HG03565 (cell line): ENCODE data around the gene RECQL5.

Experiments used
- ATAC-seq: cut with Tn5 transposase; IDR thresholded peaks from one replicate; pipeline ENCODE4 v1.9.1; 2021; ENCODE audit warnings: mild to moderate bottlenecking, moderate library complexity; ENCODE audit not compliant: unreplicated experiment

RECQL5 gene

DNA sequence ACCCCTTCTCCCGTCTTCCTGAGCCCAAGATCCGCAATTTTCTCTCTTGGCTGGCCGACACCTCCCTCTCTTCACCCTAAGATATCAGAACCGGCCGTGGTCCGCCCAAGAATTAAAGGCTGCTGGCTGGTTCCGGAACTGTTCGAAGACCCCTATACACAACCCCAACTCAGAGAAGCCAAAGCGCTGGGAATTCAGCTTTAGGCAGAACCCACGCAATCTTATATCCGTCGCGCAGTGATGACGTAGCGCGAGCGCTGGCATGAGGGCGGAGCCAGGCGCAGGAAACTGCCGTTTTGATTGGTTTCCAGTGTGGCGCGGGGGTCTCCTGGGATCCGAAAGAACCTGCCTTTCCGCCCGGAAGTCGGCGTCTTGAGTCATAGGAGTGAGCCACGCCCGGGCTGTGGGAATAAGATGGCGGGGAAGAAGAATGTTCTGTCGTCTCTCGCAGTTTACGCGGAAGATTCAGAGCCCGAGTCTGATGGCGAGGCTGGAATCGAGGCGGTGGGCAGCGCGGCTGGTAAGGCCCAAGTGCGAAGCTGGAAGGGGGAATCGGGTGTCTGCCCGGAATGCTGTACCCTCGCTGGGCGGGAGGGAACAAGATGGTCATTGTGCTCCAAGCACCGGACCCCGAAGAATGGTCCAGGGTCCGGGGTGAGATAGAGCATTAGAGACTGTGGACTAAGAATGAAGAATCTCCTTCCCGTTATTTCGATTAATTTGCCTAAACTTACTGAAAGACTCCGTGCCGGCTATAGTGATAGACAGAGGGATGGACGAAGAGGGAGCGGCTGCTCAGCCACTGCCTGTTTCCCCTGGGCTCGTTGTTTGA lies at the start of gene RECQL5, which contains the start of gene SAP30BP:
Gene RECQL5, minus strand, starts transcription at position 196 of the 832 bp plus-strand sequence. CDS start 597 bp downstream, outside the sequence.
Gene SAP30BP, plus strand, starts transcription at position 380 of the 832 bp plus-strand sequence. Its CDS starts 35 bp downstream, at position 415.
- ATAC-seq, result peak; percentile 53

DNA sequence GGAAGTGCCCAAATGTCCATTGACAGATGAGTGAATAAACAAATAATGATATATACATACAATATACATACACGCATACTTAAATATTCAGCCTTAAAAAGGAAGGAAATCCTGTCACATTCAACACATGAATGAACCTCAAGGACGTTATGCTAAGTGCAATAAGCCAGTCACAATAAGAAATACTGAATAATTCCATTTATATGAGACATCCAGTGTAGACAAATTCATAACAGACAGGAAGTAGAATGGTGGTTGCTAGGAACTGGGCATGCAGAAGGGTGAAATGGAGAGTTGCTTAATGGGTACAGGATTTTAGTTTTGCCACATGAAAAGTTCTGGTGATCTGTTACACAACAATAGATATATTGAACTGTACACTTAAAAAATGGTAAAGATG lies 45.5 kb upstream of the RECQL5 start:
- no peak for ATAC-seq

DNA sequence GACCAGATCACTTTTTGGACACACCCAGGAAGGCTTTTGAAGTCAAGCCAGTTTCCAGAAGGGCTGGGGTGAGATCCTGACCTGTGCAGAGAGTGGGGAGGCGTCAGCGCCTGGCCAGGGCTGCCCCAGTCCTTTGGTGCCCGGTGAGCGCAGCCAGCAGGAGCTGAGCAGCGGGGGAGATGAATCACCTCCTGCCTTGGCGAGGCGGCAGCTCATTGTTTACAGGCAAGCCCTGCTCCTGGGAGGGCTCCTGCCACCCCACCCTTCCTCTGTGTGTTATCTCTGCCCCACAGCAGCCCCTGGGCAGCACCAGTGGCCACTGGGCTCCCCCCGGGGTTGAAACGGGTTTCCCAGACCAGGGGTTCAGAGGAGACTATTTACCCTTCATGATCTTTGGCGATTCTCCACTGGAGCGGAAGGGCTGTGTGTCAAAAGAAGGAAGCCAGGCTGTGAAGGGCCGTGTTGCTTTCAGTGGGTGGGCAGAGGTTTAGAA lies 40.2 kb upstream of the RECQL5 start:
- ATAC-seq, result no peak

DNA sequence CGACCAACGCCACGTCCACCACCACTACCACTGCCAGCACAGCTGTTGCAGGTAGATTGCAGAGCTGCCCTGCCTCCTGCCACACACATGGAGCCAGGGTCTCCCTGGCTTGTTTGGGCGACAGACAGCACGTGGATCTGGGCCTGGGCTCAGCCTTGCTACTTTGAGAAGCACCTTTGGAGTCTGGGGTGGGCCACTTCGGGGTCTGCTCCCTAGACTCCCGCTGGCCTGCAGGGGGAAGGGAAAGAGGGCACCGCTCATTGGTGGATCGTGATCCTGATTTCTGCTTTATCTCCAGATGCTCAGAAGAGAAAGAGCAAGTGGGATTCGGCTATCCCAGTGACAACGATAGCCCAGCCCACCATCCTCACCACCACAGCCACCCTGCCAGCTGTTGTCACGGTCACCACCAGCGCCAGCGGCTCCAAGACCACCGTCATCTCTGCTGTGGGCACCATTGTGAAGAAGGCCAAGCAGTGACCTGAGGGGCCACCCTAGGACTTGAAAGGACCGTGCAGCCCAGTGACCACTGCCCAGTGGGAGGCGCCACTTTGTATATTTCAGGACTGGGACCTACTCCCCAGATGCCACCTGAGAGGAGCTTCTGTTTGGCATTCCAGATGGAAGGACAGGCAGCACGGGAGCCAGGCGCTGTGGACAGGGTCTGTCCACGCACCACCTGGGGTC lies 39.2 kb upstream of the RECQL5 start:
- ATAC-seq, result no peak

DNA sequence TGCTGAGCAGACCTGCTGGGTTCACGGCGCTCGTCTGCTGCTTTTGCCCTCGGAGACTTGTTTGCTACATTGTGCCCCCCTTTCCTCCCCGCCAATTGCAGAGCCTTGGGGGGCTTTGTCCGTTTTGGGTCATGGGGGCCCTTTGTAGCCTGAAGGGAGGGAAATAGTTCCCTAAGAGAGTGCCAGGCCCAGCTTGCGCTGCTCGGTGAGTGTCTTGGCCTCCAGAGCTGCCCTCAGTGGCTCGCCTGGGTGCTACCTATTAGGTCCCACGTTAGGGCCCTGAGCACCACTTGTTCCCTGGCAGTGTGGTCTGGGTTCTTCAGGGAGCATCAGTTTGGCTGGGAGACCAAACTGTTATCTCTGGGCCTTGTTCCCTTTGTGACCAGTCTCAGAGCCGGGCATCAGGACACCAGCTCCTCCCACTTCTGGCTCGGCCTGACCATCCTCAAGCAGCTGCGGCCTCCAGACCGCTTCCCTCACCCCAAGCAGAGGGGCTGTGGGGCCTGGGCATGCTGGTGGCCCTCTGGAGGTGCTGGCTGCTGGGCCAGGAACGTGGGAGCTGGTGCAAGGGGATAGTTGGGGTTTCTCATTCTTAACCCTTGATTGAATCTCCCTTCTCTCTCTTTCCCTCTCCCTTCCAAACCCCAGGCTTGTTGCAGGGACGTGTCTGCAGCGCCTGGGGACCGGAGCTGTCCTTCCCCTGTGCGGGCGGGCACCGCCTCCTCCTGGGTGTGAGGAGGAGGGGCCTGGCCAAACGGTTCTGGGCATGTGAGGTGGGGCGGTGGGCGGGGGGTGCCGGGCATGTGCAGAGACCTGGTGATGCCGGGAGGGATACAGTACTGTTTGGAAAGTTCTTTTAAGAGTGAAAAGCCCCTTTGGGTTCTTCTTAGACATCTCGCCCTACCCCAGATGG lies 38.3 kb upstream of the RECQL5 start:
- ATAC-seq, result no peak

DNA sequence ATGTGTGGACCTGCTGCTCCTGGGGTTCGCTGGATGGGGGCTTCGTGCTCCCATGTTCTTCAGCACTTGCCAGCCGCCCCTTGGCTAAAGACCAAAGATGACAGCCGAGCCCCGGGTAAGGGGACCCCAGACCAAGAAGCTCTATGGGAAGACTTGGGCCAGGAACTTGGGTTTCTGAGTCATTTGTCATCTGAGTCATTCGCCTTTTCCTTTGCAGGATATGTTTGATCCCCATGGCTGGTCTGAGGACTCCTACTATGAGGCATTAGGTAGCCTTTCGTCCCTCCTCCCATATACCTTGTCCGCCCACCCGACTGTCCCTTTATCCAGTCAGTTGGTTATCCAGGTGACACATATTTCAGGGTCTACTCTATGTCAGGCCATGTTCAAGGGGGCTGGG lies 36.6 kb upstream of the RECQL5 start:
- ATAC-seq, result no peak

DNA sequence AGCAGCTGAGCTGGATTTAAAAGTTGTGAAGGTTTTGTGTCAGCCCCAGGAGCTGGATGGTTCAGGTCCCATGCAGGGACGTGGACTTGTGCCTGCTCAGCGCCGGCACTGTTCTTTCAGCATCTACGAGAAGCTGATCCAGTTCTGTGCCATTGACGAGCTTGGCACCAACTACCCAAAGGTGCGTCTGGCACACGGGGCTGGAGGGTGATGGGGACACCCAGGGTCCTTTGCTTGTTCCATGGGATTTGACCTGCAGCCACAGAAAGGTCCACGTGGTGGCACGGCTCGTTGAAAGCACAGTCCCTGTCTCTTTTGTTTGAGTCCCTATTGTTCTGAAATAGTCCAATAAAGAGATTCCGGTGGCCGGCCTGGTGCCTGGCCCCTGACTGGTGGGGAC lies 36.2 kb upstream of the RECQL5 start:
- no peak for ATAC-seq

DNA sequence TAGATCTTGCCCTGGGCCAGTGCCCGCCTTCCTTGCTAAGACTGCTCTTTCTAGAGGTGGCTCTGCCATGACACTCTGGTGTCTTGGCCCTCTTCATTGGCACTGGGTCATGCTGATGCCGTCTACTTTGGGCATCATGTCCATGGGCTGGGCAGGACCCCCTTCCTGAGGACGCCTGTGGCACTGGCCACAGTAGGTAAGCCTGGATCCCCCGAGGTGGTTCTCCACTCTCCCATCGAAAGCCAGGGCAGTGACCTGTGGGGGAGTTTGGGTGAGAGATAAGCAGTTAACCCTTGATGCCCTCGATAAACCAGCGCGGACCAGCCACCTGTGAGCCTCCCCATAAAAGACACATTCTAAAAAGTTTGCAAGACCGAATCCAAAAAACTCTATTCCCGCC lies 34.3 kb upstream of the RECQL5 start:
- ATAC-seq, result no peak

DNA sequence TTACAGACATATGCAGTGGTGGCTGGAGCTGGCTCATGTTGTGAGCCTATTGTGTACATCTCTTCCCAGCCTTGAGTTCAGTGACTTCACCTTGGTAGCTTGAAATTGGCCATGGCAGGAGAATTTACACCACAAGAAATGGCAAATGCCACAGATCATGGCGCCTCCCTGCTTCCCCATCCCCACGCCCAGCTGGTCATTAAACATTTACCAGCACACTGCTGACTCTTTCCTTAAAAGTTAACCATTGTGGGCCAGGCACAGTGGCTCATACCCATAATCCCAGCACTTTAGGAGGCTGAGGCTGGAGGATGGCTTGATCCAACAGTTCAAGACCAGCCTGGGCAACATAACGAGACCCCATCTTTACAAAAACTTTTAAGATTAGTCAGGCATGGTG lies 31.7 kb upstream of the RECQL5 start:
- ATAC-seq, result no peak

DNA sequence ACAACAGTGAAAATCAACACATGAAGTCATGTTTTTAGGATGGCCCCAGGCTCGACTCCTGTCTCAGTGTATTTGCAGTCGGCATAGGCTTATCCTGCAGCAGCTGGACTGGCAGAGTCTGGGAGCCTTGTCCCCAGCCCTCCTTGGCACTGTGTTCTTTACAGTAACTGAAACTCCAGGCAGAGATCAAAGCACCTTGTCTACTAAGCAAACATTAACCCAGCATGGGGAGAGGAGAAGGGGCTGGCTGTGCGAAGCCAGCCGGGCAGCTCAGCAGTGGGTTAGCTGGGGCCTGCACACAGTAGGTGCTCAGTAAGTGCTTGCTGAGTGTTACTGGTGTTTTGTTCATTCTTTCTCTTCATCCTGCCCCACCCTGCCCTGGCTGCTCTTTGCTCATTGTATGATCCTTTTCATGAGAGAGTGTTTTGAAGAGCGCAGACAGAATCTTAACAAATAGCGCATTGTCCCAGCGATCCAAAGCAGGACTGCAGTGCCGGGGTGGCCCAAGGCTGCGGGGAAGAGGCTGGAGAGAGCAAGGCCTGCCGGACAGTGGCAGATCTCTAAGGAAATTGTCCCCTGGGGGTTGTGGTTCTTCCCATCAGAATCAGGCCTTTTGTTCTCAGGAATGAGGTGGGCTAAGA lies 30.8 kb upstream of the RECQL5 start:
- ATAC-seq, result no peak

DNA sequence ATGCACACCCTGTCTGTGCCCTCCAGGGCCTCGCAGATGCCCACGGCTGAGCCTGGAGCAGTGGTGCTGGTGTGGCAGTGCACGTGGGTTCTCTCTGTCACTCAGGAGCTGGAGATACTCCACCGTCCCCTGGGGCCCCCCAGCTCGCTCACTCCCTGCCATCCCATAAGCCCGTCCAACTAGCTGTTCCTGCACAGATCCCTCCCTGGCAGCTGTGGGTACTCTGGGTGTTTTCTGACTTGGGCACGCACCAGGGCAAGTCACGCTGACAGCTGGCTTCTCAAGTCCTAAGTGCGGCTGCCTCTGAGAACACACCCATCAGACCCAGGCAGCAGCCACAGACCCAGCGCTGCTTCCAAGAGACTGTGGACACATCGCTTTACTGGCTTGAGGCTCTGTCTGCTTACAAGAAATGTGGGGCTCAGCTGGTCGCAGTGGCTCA lies 28.9 kb upstream of the RECQL5 start:
- no peak for ATAC-seq

DNA sequence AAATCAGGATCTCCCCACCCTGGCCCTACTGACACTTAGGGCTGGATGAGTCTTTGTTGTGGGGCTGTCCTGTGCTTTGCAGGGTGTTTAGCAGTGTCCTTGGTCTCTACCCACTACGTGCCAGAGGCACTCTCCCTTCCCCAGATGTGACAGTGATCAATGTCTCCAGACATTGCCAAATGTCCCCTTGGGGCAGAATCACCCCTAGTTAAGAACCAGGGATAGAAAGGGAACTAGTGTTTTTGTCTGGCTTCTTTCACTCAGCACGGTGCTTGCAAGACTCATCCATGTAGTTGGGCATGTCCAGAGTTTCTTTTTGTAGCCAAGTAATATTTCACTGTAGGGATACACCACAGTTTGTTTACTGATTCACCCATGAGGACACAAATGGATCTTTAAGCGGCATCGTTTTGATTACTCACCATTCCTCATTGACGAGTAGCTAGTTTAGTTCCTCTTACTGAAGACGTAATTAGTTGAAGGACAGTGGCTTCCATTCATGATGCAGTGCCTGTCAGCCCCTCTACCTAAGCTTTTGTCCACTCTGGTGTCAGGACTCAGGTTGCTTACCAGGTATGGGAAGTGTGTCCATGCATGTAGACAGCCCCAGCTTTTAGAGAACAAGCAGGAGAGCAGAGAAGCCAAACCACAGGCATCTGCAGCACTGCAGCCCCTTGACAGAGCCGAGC lies 28.3 kb upstream of the RECQL5 start:
- ATAC-seq, result no peak

DNA sequence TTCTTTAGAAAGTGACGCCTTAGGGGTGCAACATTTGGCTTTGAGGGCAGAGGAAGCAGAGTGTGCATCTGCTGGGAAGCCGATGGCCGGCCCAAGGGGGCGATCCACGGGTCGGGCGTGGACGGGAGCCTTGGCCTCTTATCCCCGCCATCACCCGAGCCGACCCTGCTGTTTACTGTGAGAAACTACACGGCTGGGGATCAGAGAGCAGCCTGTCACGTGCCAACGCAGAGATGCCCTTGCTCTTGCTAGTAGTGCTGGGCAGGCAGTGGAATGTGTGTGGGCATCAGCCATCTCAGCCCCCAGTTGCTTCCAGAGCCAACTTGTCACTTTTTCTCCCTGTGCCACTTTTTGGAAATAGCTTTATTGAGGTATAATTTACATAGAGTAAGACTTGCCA lies 27.6 kb upstream of the RECQL5 start:
- no peak for ATAC-seq

DNA sequence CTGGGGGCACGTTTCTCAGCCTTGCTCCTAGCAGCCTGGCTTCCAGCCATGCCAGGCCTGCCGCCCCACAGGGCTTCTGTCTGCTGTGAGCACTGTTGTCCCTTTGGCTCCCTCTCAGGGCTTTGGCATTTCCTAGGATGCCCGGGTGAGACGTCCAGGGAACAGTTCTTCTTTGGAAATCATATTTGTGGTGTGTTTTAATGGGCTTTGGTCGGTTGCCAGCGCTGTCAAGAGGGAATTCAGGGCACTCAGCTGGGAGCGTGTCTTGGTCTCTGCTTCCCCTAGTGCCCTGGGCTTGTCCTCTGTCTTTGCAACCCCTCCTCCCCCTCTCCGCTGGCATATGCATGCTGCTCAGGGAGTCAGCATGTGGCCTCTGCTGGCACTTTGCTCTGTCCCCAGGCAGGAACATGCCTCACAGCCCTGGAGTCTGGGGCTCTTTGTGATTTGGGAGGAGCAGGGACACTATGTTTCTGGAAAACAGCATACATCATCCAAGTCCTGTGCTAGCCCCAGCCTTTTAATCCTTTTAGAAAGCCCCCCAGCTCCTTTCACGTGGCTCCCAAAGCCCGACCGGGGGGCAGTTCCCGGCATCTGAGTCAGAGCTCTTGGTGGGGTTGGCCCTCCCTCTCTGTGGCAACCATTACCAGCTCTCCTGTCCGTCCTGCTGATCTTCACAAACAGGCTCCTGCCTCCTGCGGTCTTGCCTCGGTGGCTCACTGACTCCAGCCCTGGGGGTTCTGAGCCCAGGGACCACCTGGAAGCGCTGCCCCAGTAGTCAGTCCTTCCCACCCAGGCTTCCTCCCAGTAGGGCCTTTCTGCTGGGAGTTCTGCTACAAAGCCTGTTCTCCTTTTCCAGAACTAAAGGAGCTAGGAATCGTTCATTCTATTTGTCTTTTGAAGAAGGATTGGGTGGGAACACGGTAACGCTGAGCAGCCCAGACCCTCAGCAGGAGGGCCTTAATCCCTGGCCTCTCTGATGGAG lies 26.8 kb upstream of the RECQL5 start:
- ATAC-seq, result no peak

DNA sequence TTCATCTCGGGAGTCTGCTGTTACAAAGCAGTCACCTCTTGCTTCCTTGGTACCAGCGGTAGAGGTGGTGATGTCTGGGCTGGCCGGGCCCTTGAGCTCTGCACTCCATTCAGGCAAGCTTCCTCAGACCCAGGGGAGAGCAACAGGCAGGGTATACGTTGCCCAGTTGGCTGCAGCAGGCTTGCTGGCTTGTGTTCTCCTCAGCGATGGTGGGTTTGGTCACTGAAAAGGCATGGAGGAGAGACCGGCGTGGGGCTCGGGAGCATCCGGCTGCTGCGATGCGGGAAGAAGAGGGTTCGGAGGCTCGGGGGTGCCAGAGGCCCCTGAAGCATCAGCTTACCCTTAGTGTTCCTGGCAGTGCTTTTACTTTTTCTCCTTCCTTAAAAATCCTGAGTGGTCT lies 26.0 kb upstream of the RECQL5 start:
- ATAC-seq, result no peak

DNA sequence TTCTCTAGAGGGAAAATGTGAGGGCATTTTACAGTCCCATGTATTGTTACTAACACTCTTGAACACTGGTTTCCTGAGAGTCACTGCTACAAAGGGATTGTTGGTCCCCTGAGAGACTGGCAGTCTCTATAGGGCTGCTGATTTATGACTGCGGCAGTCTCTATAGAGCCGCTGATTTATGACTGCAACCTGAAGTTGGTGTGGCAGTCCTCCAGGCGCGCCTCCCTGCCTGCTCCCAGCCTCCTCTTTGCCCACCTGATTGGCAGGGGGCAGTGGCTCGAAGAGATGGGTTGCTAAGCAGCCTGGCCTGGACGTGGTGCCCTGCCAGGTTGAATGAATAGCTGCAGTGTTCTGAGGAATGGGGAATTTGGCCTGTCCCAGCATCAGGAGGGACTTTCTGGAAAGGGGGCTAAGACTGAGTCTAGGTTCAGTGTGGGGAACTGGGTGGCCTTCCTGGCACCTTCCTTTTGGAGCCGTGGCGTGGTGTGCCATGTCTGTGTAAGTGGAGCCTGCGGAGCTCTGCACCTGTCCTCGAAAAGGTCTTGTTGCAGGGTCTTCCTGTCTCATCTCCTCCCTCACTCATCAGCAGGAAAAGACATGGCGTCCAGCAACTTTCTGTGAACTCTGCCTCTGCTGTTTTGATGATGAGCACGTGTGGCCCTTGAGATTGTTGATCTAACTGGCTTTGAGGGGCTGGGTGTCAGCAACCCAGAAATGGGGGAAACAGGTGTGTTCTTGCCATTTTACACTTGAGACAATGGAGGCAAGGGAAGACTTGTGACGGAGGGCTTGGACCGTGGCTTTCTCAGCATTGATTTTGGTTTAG lies 25.1 kb upstream of the RECQL5 start:
- no peak for ATAC-seq

DNA sequence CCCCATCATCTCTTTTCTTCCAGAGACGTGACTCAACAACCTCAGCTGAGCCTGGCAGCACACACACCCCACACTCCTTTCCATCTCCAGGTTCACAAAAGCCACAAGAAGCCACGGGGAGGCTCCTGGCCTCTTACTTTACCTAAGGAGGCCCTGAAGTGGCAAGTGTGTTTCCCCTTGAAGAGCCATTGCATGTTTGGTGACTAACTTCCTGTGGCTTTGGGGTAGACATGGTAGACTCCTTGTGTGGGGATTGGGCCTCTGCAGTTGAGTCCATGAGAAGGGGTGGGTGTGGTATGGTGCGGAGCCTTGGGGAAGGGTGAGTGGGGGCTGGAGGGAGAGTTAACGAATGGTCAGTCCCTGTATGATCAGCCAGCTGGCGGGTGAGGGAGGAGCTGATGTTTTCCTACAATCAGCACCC lies 24.4 kb upstream of the RECQL5 start:
- ATAC-seq, result no peak

DNA sequence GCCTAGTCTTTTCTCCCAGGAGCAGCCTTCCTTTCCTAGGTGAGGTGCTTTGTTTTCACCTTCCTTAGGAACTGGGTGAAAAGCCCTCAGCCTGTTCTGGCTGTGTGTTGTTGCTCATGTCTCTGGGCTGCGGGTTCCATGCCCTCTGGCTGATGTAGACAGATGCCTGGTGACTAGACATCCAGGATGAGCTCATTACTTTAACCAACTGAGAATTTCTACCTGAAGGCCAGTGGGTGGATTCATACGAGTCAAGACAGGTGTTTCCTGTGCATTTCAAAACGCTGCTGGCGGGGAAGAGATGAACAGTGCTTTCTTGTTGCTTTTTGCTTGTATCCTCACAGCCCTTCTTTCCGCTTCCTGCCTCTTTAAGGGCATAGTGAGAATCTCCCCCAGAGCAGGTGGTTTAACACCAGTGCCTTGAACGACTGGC lies 22.5 kb upstream of the RECQL5 start:
- no peak for ATAC-seq
